ENCODE data around the gene RALY.

DNA sequence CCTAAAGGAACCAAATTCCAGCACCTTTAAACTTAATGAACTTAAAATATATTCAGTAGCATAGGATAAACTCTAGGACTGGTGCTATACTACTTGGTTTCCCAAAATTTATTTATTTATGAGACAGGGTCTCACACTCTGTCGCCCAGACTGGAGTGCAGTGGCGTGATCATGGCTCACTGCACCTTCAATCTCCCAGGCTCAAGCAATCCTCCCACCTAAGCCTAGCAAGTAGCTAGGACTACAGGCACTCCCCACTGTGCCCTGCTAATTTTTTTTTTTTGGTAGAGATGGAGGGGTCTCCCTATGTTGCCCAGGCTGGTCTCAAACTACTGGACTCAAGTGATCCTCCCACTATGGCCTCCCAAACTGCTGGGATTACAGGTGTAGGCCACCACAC is 96.9 kb downstream of the RALY start:
- TF ChIP-seq POLR2A (IDR thresholded peaks at IDR 0.05) (no peak), CTCF (IDR thresholded peaks at IDR 0.05) (no peak)

Data from body of pancreas (tissue), 4 donors.